ENCODE measurements around the gene PML. TPM values are rescaled to one million over a fixed set of nuclear protein-coding genes. Genes with fewer than 3 reads are reported as not detected.
"Not testable (repeated sequence)": the region's sequence is repeated elsewhere in the genome, so short reads cannot be mapped to it uniquely, and the experiment has no call there.

The PML gene
- polyA plus RNA-seq, 1 experiment: 14.3 TPM

DNA sequence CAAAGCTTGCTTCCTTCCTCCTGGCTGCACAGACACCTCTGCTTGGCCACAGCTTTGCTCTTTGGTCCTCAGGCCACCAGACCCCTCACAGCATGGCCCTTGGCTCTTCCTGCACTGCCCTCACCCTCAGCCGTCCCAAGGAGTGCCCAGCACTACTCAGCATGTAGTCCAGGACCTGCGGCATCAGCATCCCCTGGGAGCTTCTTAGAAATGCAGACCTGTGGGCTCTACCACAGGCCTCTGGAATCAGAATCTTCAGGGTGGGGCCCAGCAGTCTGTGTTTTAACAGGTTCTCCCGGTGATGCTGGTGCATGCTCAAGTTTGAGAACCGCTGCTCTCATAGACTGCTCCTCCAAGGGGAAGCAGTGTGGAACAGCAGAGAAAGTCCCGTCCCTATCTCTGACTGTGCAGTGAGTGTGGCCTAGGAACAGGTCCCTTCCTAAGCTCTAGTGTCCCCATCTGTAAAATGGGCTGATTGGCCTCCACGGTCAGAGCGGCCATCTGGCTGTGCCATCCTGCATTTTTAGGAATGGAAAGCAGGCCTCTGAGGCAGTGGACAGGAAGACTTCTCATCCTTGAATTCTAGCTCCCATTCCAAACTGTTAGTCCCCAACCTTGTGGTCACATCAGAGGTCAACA is 51.2 kb downstream of the PML start:
- POLR2A ChIA-PET: no interaction called here
- DNase-seq (ENCODE audit: low read depth): no peak
- no peaks in the 10 kb centered on the region for H3K27me3 ChIP-seq (ENCODE audit: control insufficient read depth, insufficient read depth, low read length)
- no peak overlapping the region for H3K4me3 ChIP-seq (ENCODE audit: low read depth, low read length)
- CTCF ChIA-PET: interaction anchor here (1.0 to 2.2 kb wide), 5 partner anchors 8 to 95 kb away, joined by 3 to 10 read pairs (median 5); no protein-coding TSS in a partner anchor
- peaks cover 5% of the 10 kb centered on the region for H3K36me3 ChIP-seq (ENCODE audit: control insufficient read depth, insufficient read depth, low read length)
- TF ChIP-seq, protein P1, sequence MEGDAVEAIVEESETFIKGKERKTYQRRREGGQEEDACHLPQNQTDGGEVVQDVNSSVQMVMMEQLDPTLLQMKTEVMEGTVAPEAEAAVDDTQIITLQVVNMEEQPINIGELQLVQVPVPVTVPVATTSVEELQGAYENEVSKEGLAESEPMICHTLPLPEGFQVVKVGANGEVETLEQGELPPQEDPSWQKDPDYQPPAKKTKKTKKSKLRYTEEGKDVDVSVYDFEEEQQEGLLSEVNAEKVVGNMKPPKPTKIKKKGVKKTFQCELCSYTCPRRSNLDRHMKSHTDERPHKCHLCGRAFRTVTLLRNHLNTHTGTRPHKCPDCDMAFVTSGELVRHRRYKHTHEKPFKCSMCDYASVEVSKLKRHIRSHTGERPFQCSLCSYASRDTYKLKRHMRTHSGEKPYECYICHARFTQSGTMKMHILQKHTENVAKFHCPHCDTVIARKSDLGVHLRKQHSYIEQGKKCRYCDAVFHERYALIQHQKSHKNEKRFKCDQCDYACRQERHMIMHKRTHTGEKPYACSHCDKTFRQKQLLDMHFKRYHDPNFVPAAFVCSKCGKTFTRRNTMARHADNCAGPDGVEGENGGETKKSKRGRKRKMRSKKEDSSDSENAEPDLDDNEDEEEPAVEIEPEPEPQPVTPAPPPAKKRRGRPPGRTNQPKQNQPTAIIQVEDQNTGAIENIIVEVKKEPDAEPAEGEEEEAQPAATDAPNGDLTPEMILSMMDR (IDR thresholded peaks at IDR 0.05; ENCODE audit: insufficient read depth, low read depth, low read length): no peak

DNA sequence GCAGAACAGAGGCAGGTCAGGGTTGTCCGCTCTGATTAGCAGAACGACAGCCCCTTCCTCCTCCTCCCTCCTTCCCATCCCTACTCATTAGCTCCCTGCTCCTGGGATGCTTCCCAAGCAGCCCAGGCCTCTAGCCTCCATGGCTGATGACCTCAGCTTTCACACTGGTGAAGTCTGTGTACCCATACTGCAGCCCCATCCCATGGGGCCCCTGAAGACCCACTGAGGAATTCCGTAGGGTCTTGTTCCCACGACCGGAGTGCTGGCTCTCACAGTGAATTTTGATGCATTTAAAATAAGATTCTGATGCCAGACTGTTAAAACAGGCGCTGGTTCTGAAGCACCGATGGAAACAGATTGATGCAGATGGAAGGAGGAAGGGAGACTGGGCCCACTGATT is 51.8 kb downstream of the PML start:
- no peaks in the 10 kb centered on the region for H3K27me3 ChIP-seq (ENCODE audit: control insufficient read depth, insufficient read depth, low read length)
- H3K4me3 ChIP-seq (ENCODE audit: low read depth, low read length): no peak overlapping the region
- CTCF ChIA-PET: interaction anchor here (1.0 to 9.5 kb wide), 3 partner anchors 7 to 82 kb away, joined by 3 to 95 read pairs (median 10); no protein-coding TSS in a partner anchor
- no peak for DNase-seq (ENCODE audit: low read depth)
- H3K36me3 ChIP-seq (ENCODE audit: control insufficient read depth, insufficient read depth, low read length): peaks cover 5% of the 10 kb centered on the region
- TF ChIP-seq, protein P1 (IDR thresholded peaks at IDR 0.05; ENCODE audit: insufficient read depth, low read depth, low read length): no peak
- POLR2A ChIA-PET: no interaction called here

DNA sequence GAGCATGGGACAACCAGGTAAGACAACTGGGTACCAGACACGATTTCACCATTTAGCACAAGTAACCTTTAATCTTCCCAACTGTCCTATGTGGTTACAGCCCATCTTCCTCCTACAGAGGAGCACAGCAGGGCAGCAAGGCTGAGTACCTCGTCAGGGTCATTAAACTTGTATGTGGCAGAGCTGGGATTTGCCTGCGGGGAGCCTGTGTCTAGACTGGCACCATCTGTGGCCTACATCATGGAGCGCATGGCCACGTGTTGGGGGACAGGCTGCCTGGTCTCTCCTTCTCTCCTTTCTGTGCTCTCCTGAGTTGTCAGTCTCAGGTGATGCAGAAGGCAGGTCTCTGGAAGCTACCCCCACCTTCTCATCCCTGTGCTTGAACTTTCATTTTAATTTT is 55.6 kb downstream of the PML start:
- TF ChIP-seq, protein P1 (IDR thresholded peaks at IDR 0.05; ENCODE audit: insufficient read depth, low read depth, low read length): no peak
- POLR2A ChIA-PET: no interaction called here
- no peaks in the 10 kb centered on the region for H3K27me3 ChIP-seq (ENCODE audit: control insufficient read depth, insufficient read depth, low read length)
- CTCF ChIA-PET: interaction anchor here (3.1 to 10.5 kb wide), 4 partner anchors 11 to 269 kb away, joined by 19 to 163 read pairs (median 108); no protein-coding TSS in a partner anchor
- DNase-seq (ENCODE audit: low read depth): no peak
- no peaks in the 10 kb centered on the region for H3K36me3 ChIP-seq (ENCODE audit: control insufficient read depth, insufficient read depth, low read length)
- H3K4me3 ChIP-seq (ENCODE audit: low read depth, low read length): no peak overlapping the region

DNA sequence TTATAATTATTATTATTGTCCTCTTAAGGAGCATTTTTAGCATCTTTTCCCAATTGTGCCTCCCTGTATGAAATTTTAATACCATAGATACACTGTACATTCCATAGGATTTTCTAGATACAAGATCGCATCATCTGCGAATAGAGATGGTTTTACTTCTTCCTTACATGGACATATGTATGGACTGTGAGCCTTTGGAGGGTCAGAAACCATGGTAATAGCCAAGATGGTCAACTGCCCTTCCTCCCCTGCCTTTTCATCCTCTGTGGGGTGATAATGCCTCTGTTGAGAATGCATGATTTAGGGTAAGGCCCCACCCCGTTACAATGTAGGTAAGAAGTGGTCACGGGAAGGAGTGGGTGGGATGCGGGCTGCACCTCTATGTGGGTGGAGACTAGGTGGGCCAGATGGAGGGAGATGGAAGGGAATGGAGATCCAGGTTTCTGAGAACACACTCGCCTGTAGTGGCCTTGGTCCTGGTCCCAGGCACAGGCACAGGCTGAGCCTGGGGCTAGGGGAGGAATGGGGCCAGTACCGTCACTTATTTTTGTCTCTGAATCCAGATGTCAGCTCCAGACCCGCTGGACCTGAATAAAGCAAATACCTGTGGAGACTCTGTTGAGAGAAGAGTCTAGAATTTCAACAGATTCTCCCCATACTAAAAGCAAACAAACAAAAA is 56.2 kb downstream of the PML start:
- H3K27me3 ChIP-seq (ENCODE audit: control insufficient read depth, insufficient read depth, low read length): no peaks in the 10 kb centered on the region
- POLR2A ChIA-PET: interaction anchor here (1.2 kb wide), 1 partner anchor 68 kb away, joined by 4 read pairs; no protein-coding TSS in a partner anchor
- H3K4me3 ChIP-seq (ENCODE audit: low read depth, low read length): no peak overlapping the region
- CTCF ChIA-PET: interaction anchor here (0.7 to 10.5 kb wide), 6 partner anchors 12 to 279 kb away, joined by 3 to 163 read pairs (median 79); no protein-coding TSS in a partner anchor
- DNase-seq (ENCODE audit: low read depth): no peak
- TF ChIP-seq, protein P1 (IDR thresholded peaks at IDR 0.05; ENCODE audit: insufficient read depth, low read depth, low read length): no peak
- H3K36me3 ChIP-seq (ENCODE audit: control insufficient read depth, insufficient read depth, low read length): no peaks in the 10 kb centered on the region

DNA sequence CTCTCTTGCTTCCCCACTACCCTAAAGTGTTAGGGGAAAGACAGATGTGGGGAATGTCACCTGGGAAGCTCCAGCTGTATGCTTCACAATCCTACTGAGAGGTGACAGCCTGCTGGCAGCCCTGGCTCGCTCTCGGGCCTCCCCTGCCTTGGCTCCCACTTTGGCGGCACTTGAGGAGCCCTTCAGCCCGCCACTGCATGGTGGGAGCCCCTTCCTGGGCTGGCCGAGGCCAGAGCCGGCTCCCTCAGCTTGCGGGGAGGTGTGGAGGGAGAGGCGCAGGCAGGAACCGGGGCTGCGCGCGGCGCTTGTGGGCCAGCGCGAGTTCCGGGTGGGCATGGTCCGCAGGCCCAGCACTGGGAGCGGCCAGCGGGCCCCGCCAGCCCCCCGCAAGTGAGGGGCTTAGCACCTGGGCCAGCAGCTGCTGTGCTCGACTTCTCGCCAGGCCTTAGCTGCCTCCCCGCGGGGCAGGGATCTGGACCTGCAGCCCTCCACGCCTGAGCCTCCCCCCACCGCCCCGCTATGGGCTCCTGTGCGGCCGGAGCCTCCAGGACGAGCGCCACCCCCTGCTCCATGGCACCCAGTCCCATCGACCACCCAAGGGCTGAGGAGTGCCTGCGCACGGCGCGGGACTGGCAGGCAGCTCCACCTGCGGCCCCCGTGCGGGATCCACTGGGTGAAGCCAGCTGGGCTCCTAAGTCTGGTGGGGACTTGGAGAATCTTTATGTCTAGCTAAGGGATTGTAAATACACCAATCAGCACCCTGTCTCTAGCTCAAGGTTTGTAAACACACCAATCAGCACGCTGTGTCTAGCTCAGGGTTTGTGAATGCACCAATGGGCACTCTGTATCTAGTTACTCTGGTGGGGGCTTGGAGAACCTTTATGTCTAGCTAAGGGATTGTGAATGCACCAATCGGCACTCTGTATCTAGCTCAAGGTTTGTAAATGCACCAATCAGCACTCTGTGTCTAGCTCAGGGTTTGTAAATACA is 58.0 kb downstream of the PML start:
- POLR2A ChIA-PET; H3K4me3 ChIP-seq (ENCODE audit: low read depth, low read length); H3K36me3 ChIP-seq (ENCODE audit: control insufficient read depth, insufficient read depth, low read length); H3K27me3 ChIP-seq (ENCODE audit: control insufficient read depth, insufficient read depth, low read length); DNase-seq (ENCODE audit: low read depth): not testable (repeated sequence)
- CTCF ChIA-PET: interaction anchor here (1.0 to 10.5 kb wide), 10 partner anchors 7 to 266 kb away, joined by 3 to 163 read pairs (median 8); no protein-coding TSS in a partner anchor
